Measurements from ENCODE around the gene FLAD1.
A peak's percentile ranks its signal among the peaks of the same experiment; 100 is the strongest.

GRCh38 chr1:154974102-154974807, 8.9 kb upstream of the FLAD1 start, which contains the start of gene CKS1B:
- TF ChIP-seq CTCF (IDR thresholded peaks at IDR 0.05): peak in 1 of 3 donors; percentile 31
- peak; percentile 91 for TF ChIP-seq POLR2A (IDR thresholded peaks at IDR 0.05)

Measured in ovary (tissue), 3 donors.